GM20431 (cell line): ENCODE data around the gene CEP164.
"Not testable (repeated sequence)": the region's sequence is repeated elsewhere in the genome, so short reads cannot be mapped to it uniquely, and the experiment has no call there.

Experiments
- in situ Hi-C: fragments of 300-500 bp; cut with MseI, MboI; formaldehyde crosslinking; loops from one replicate; pipeline ENCODE4 v1.15.0; 2020; ENCODE audit warnings: low sequenced_read_pairs; ENCODE audit not compliant: unreplicated experiment

Gene CEP164

DNA sequence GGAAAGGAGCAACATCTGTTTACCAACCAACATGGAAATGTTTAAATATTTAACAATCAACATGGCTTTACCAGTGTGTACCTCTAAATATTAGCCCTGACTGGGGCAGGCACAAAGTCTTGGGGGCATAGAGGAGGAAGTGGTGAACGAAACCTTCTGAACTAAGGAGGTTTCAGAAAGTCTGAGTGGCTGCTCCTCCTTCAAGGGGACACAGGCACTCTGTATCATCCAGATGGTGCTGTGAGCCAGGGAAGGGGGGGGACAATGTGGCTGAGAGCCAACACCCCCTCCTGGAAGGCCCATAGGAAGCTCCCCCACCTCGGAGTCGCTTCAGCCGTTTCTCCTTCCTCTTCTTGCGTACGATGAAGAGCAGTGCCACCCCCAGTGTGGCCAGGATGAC, 107.7 kb downstream of the CEP164 start:
- in situ Hi-C loops, result no loop called here

DNA sequence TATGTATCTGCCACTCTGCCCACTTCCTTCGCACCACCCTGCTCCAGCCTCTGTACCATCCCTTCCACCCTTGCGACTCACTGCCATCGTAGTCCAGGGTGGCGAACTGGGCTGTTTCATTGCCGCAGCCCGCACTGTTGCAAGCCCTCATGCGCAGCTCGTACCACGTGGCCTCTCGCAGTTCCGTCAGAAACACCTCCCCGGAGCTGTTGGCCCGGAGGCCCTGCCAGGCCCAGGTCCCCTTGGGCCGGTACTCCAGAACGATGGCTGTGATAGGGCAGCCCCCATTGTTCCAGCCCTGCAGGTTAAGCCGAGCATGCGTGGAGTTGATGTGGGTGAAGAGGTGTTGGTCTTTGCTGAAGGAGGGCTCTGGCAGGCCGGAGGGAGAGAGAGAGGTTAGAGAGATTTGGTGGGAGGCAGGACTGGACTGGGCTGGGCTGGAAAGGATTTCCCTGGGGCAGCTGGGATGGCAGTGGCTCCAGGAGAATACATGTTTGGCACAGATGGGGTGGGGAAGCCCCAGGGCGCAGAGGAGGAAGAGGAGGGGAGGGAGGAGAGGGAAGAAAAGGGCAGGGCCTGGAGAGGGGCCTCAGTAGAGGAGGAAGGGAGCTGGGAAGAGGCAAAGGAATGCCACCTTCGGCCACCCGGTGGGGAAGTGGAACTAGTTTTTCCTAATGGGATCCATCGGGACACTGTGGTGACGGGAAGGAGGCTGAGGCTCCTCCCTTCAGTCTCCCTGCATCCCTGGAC, 109.6 kb downstream of the CEP164 start:
- in situ Hi-C loops, result no loop called here

DNA sequence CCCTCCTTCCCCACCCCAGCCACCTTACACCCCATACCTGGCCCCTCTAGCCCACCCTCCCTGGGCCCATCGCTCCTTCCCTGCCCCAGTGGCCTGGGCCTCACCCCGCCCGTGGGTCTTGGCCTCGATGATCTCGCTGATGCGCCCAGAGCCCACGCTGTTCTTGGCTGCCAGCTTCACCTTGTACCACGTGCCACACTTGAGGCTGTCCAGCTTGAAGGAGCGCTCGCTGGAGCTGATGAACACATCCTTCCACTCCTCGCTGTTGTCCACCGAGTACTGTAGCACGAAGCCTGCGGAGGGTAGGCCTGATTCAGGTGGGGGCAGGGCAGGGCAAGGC, 110.1 kb downstream of the CEP164 start:
- in situ Hi-C loops, result no loop called here

DNA sequence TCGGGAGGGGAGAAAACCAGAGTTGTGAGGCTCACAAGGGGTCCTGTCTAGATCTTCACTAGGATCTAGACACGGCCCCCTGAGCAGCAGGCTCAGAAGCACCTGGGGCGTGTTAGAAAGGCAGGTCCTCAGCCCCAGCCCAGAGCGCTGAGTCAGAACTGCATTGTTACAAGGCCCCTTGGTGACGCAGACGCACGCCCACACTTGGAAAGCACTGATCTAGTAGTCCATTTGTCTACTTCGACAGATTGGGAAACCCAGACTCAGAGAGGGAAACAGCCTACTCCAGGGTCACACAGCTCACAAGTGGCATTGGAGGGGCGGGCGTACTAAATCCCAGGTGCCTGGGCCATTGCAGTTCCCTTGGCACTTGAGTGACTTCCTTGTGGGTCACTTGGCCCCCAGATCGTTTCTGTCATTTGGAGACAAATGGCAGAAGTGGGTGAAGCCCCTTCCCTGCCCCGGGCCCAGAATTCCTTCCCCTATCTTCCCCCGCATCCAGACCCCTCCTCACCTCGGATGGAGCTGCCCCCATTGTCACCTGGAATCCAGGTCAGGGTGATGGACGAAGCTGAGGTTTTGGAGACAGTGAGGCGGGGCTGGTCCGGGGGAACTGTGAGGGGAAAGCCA, 110.8 kb downstream of the CEP164 start:
- in situ Hi-C loops, result no loop called here

DNA sequence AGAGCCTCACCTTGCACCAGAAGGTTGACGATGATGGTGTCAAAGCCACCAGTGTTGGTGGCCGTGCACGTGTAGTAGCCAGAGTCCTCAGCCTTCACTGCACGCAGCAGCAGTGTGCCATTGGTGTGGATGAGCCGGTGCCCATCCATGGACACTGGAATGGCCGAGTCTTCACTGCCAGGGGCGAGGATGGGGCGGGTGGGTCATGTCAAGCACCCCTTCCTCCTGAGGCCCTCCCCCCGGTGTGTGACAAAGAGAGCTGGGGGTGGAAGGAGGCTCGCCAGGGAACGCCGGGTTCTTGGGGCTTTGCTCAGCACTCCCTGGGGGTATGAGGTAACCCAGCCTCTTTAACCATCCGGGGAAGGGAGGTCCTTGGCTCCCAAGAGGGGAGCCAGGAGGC, 111.6 kb downstream of the CEP164 start:
- in situ Hi-C loops, result no loop called here

DNA sequence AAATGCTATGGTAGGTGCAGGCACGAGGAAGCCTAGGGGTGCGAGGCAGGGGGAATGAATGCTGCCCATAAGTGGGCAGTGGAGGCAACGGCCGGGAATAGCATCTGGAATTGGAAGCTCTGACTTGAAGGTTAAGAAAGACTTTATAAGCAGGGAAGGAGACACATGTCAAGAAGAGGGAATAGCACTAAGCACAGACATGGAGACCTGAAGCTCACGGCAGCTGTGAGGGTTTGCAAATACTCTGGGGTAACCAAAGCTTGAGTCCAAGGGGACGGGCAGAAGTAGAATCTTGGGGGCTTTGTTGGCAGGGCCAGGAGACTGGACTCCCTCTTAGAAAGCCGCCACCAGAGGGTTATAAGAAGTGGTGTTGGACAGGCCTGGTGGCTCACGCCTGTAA, 112.6 kb downstream of the CEP164 start:
- in situ Hi-C loops, result no loop called here

DNA sequence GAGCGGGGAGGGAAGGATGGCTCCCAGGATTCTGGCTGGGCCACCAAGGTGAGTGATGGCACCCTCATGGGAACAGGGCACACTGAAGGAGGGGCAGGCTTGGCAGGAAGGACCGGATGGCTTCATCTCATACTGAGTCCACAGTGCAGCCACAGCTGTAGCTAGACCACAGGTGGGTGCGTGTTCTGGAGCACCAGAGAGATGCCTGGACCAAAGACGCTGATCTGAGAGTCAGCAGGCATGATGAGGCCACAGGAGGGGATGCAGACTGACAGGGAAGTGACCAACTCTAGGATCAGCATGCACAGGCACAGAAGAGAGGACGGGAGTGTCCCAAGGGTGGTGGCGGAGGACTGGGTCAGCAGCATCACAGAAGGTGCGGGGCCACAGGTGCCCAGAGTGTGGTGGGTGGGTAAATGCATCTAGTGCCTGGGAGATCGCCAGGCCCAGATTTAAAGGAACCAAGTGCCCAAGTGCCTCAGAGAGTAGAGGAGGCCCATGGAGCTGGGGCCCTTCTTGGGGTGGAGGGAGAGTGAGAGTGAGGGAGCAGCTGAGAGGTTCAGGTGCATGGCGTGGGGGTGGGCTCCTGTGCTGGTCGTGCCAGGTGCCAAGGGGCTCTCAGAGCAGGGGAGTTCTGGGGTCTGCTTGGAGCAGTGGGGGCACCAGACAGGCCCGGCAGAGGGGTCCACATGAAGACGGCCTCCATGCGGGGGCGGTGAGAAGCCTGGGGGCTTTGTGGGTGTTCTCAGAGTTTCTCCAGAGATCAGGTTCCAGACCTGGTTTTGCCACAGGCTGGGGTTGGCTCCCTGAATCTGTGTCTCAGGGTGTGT, 113.7 kb downstream of the CEP164 start:
- in situ Hi-C loops, result no loop called here

DNA sequence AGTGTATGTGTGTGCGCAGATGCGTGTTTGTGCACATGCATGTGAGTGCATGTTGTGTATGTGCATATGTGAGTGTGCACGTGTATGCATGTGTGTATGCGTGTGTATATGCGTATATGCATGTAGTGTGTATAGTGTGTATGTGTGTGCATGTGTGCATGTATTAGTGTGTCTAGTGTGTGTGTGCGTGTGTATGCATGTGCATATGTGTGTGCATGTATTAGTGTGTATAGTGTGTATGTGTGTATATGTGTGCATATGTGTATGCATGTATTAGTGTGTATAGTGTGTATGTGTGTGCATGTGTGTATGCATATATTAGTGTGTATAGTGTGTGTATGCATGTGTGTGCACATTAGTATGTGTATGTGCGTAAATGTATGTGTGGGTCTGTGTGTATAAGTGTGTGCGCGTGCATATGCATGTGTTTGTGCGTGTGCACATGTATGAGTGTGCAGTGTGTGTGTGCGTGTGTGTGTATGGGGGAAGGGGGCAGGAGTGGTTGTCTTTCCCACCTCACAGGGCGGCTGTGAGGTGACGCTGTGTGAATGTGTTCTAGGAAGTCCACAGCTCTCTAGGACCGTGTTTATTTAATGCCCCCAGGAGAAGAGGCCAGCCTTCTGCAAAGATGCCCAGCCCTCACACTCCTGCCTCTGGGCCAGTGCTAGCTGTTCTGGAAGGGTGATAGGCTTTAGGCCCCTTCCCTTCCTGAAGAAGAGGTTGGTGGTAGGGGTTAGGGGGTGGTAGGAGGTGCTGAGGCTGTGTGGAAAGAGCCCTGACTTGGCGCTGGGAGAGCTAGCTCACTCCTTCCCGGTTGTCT, 114.6 kb downstream of the CEP164 start:
- in situ Hi-C loops, result no loop called here

DNA sequence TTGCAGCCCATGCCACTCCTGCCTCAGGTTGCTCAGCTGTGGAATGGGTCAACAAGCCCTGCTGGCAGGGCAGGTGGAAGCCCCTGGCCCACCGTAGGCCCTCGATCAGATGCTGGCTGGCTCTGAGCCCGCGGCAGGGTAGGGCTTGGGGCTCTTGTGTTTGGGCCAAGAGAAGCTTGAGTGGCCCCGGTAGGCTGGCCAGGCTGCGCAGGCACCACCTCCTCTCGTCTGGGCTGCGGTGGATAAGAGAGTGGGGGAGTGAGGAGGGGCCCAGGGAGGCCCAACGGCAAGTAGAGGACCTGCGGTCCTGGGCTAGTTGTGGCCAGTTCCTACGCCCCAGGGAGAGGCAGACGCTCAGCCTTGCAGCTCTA, 115.2 kb downstream of the CEP164 start:
- in situ Hi-C loops, result no loop called here

DNA sequence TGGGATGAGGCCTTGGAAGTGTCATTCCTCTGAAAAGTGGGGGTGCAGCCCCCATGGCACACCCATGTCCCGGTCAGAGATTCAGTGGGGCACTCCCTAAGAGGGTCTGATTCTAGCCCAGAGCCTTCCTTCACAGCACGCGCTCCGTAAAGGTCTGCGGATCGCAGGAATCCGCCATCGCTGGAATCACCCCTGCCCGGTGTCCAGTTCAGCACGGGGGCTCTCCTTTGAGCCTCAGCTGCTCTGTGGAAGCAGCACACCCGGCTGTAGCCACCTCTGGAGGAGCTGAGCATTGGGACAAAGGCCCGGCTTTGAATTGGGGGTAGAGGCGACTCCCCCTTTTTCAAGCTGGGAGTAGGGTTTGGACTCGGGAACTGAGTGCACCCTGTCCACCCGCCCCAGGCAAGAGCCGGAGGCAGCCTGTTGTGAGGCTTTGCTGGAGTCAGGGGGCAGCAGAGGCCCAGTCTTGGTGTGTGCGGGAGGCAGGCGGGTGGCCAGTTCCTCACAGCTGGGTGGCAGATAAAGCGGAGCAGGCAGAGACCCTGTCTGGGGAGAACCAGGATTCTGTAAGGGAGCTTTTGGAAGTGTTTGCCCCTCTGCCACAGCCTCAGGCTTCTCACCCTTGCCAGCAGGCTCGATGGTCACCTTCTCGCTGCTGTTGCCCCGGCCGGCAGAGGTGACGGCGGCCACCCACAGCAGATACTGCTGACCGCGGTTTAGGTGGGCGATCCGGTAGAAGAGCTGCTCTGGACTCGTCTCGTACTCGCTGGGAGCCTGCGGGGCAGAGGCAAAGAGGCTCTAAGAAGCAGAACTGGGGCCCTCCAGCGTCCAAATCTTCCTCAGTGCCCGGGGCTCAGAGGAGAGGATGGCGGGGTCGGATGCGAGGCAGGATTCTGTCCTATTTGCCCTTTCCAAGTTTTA, 115.9 kb downstream of the CEP164 start:
- in situ Hi-C loops, result no loop called here

DNA sequence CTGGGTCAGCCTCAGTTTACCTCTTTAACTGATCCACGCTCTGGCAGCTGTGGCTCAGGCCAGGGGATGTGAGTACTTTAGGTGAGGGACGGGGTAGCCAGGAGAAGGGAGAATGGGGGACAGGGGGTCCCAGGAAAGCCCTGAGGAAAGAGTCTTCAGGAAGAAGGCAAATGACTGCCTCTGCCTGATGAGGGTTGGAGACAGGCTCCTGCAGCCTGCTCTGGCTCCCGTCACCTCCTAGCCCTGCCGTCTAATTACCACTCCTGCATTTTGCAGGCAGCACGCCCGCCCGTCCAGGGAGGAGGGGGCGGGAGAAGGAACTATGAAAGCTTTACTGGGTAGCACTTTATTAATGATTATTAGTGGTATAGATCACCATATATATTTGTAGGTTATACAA, 116.6 kb downstream of the CEP164 start:
- in situ Hi-C loops, result no loop called here

DNA sequence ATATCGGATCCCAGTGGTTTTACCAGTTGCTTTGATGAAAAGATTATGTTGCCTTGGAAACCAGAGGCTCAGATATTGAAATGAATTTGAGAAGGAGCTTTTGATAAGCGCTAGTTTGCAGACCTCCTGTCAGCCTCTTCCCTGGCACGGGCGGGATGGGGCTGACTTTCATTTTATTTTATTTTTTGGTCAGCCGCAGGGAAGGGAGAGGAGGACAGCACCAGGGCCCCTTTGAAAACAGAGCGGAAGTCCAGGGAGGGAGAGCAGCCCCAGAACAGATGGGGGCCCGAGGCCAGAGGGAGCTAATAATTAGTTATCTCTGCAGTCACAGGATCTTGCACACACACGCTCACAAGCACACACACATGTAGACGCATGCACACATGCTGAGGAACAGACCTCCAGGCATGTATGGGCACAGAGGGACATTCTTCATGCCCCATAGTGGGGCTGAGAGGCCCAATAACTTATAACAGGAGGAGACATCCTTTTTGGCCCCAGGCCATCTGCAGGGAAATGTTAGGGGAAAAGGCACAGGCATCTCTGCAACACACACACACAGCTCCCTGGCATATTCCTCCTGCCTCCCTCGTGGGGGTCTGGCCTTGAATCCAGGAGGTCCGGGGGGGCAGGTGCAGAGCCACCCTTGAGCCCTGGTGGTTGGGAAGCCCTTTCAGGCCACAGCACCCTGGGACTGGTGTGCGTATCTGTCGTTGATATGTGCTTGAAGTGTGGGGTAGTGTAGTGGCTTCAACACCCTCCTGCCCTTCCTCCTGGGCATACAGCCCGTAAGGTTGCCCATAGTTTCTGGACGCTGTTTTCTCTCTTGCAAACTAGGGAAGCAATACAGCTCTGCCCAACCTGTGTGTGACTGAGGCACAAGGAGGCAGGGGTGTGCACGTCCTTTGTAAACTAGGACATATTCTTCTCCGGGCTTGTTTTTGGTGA, 117.3 kb downstream of the CEP164 start:
- in situ Hi-C loops, result no loop called here

DNA sequence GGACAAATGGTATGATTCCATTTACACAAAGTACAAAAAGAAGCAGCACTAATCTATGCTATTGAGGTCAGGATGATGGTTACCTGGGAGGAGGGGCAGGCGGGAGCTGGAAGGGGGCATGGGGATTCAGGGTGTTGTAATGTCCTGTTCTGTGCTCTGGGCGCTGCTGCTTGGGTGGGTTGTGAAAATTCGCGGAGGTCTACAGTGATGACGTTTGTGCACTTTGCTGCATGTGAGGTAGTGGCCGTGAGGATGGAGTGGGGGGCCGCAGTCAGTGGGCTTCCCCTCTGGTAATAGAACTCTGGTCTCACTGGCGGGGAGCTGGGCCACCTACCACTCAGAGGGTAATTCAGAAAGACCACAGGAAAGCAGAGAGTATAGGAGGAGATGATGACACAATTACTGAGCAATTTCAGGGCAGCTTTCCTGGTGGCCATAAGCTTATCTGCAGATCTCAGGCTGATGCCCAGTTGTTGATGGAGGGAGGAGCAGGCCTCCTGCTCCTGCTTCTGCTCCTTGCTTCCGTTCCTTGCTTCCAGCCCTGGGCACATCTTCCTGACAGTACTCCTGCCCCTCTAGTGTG, 121.5 kb downstream of the CEP164 start:
- in situ Hi-C loops, result no loop called here

DNA sequence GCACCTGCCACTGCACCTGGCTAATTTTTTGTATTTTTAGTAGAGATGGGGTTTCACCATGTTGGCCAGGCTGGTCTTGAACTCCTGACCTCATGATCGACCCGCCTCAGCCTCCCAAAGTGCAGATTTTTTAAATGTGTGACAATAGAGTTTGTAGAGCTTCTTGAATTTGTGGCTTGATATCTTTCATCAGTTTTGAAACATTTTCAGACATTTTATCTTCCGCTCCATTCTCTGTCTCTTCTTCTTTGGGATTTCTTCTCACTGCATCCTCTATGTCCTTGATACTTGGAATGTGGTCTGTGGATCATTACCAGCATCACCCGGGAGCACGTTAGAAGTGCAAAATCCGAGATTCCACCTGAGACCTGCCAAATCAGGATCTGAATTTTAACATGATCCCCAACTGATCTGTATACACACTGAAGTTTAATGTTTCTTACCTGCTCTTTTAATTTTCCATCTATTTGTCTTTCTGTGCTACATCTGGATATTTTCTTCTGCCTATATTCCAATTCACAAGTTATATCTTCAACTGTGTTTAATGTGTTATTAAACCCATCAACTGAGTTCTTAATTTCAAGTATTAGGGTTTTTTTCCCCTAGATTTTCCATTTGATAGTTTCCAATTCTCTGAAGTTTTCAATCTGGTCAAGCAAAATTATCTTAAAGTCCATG, 126.4 kb downstream of the CEP164 start:
- in situ Hi-C loops, result no loop called here

DNA sequence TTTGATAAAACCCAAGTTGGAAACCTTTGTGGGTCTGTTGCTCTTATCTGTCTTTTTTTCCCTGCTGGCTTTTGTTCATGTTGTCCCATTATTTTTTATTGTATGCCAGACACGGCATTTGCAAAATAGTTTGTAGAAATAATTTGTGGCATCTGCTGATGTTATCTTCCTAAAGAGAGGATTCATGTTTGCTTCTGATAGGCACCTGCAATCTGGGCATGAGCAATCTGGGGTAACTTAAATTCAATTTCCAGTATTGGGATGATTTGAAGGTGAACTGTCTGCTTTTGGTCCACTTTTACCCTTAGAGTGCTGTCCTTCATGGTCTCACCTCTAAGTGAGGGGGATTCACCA, 126.9 kb downstream of the CEP164 start:
- in situ Hi-C loops, result no loop called here

DNA sequence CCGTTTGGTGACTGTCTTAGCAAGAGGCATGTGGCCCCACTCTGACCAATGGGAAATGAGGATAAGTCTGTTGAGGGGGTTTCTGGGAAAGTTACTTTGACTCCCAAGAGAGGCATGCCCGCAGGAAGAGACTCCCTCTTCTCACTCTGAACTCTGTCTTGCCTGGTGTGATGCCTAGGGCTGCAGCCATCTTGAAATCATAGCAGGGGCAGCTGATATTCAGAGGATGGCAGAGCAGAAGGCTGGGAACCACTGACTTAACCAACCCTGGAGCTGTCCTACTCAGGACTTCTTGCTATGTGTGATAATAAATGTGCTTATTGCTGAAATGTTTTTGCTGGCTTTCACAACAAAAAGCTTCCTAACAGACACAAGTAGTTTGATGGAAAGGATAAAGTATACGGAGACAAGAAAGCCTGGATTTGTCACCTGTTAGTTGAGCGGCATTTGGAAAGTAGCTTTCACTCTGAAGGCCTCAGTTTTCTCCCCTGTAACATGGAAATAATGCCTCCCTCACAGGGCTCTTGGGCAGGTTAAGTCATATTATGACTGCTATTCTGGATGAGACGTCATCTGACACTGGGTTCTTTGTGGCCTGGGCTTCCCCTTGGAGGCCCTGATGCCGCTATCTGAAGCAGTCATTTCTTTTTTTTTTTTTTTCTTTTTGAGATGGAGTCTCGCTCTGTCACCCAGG, 128.5 kb downstream of the CEP164 start:
- in situ Hi-C loops, result no loop called here

DNA sequence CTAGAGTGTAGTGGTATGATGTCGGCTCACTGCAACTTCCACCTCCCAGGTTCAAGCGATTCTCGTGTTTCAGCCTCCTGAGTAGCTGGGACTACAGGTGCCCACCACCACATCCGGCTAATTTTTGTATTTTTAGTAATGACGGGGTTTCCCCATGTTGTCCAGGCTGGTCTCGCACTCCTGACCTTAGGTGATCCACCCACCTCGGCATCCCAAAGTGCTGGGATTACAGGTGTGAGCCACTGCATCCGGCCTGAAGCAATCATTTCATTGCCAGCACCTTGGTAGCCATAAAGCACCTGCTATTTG, 129.0 kb downstream of the CEP164 start:
- in situ Hi-C loops, result not testable (repeated sequence)
